Vagina (tissue), 2 donors: ENCODE results near the gene SPX.

Experiments
- CTCF ChIP-seq, 3 experiments: fragments of 450-650 bp in 2 of 3; fragments of 200-600 bp in 1 of 3; sonication (generic) in 1 of 3; IDR thresholded peaks; one replicate each; pipeline ENCODE4 v1.5.1; 2017 to 2019; ENCODE audit warnings: antibody characterized with exemption in 3 of 3, mild to moderate bottlenecking in 2 of 3, moderate library complexity in 2 of 3
- POLR2A ChIP-seq, 2 donors: fragments of 450-650 bp; IDR thresholded peaks; one replicate each; pipeline ENCODE4 v1.6.1; 2017; ENCODE audit warnings: antibody characterized with exemption in 2 of 2, mild to moderate bottlenecking in 2 of 2, moderate library complexity in 2 of 2

GRCh38 chr12:21505888-21506287 is 20.2 kb upstream of the SPX start:
- TF ChIP-seq CTCF (IDR thresholded peaks at IDR 0.05) (no peak), POLR2A (IDR thresholded peaks at IDR 0.05) (no peak)
